ENCODE data around the gene TSSK6.

Gene TSSK6

GRCh38 chr19:19530889-19531288 is 15.5 kb upstream of the TSSK6 start:
- H3K4me3 ChIP-seq (ENCODE audit: control insufficient read depth, low read depth, low read length) = no peak overlapping the region
- TF ChIP-seq CTCF (conservative IDR thresholded peaks at IDR 0.05; ENCODE audit: control insufficient read depth, insufficient read depth, low read depth, low read length) = no peak
- DNase-seq (ENCODE audit: low read depth) = no peak

- peak; percentile 34 for DNase-seq (ENCODE audit: low read depth)
- TF ChIP-seq CTCF (conservative IDR thresholded peaks at IDR 0.05; ENCODE audit: control insufficient read depth, insufficient read depth, low read depth, low read length) = no peak
- no peak overlapping the region for H3K4me3 ChIP-seq (ENCODE audit: control insufficient read depth, low read depth, low read length)
Measured at GRCh38 chr19:19530423-19530804, 15.1 kb upstream of the TSSK6 start.

GRCh38 chr19:19529783-19530422 is 14.6 kb upstream of the TSSK6 start:
- no peak for DNase-seq (ENCODE audit: low read depth)
- no peak for TF ChIP-seq CTCF (conservative IDR thresholded peaks at IDR 0.05; ENCODE audit: control insufficient read depth, insufficient read depth, low read depth, low read length)

GRCh38 chr19:19528721-19529490 is 13.6 kb upstream of the TSSK6 start, which contains the start of gene YJEFN3:
YJEFN3 (plus strand) TSS chr19:19528911; CDS start chr19:19528933, 22 bp downstream.
- no peak for TF ChIP-seq CTCF (conservative IDR thresholded peaks at IDR 0.05; ENCODE audit: control insufficient read depth, insufficient read depth, low read depth, low read length)
- H3K4me3 ChIP-seq (ENCODE audit: control insufficient read depth, low read depth, low read length) = no peak within 1 kb of the TSS
- no peak for DNase-seq (ENCODE audit: low read depth)

More at GRCh38 chr19:19529783-19530422, 14.6 kb upstream of the TSSK6 start:
- H3K4me3 ChIP-seq (ENCODE audit: control insufficient read depth, low read depth, low read length) = no peak overlapping the region

- DNase-seq (ENCODE audit: low read depth) = no peak
- no peak for TF ChIP-seq CTCF (conservative IDR thresholded peaks at IDR 0.05; ENCODE audit: control insufficient read depth, insufficient read depth, low read depth, low read length)
- H3K4me3 ChIP-seq (ENCODE audit: control insufficient read depth, low read depth, low read length) = no peak overlapping the region
Measured at GRCh38 chr19:19527674-19528625, 12.6 kb upstream of the TSSK6 start.

GRCh38 chr19:19527371-19527656 is 12.0 kb upstream of the TSSK6 start:
- no peak overlapping the region for H3K4me3 ChIP-seq (ENCODE audit: control insufficient read depth, low read depth, low read length)
- TF ChIP-seq CTCF (conservative IDR thresholded peaks at IDR 0.05; ENCODE audit: control insufficient read depth, insufficient read depth, low read depth, low read length) = no peak
- DNase-seq (ENCODE audit: low read depth) = no peak

All from fibroblast of mammary gland (primary cell).